ENCODE data around the gene EFCAB6. TPM values are rescaled to one million over a fixed set of nuclear protein-coding genes. Genes with fewer than 3 reads are reported as not detected.

EFCAB6 gene
- polyA plus RNA-seq, 2 of the 4 experiments (the other 2 are of a cell fraction), result 0.46 to 1.2 TPM

- Histone ChIP-seq H3K4me1 (no peaks in the 10 kb centered on the region), H3K4me2 (no peak overlapping the region), H3K27ac (no peak overlapping the region), H3K4me3 (no peak overlapping the region), H3K9me3 (no peaks in the 10 kb centered on the region)
- TF ChIP-seq POLR2A (IDR thresholded peaks at IDR 0.05; ENCODE audit: low read length) (no peak), NPAS2 (CRISPR knock-in tag; IDR thresholded peaks at IDR 0.05; ENCODE audit: borderline replicate concordance) (no peak), EP300 (IDR thresholded peaks at IDR 0.05) (no peak), TFCP2L1 (CRISPR knock-in tag; IDR thresholded peaks at IDR 0.05) (no peak), RCOR1 (IDR thresholded peaks at IDR 0.05; ENCODE audit: low read depth, low read length) (no peak), POLR2AphosphoS2 (conservative IDR thresholded peaks at IDR 0.05; ENCODE audit: low read length) (no peak), KDM5A (IDR thresholded peaks at IDR 0.05) (no peak)
- FAIRE-seq (no peak), DNase-seq (ENCODE audit: low read depth in 1 of 2, low spot score in 1 of 2) (no peak), ATAC-seq (no peak)
- WGBS (ENCODE audit: missing lambda C conversion rate), result 70% methylated on average over 11 of the region's 11 CpGs
- ChIA-PET POLR2A (no interaction called here), CTCF (interaction anchor here (0.5 to 1.4 kb wide), 5 partner anchors 20 to 903 kb away, joined by 3 to 4 read pairs (median 3); no protein-coding TSS in a partner anchor)
These were observed 34.9 kb upstream of the EFCAB6 start for GRCh38 chr22:43846966-43847365.

DNA sequence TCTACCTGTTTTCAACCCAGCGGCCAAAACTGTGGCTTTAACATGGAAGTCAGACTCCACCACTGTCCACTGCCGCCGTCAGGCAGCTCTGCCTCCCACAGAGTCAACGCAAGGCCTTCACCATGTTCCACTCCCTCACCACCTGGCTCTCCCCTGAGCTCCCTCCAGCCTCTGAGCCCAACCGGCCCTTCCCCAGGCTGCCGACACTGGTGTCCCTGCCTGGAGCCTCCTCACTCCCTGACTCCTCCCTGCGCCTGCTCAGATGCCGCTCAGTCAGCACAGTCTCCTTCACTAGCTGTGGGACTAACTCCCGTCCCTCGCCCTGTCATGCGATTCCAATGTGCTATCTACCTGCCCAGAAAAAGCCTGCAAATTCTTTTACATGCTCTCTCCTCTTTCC is 33.9 kb upstream of the EFCAB6 start:
- no peak overlapping the region for H3K4me3 ChIP-seq
- FAIRE-seq (no peak), DNase-seq (ENCODE audit: low read depth in 1 of 2, low spot score in 1 of 2) (no peak), ATAC-seq (no peak)
- no peak for TF ChIP-seq CBX8 (IDR thresholded peaks at IDR 0.05)
- no peak for TF ChIP-seq RAD21 (conservative IDR thresholded peaks at IDR 0.05 in 1 of 2, IDR thresholded peaks at IDR 0.05 in 1 of 2)
- no peak for TF ChIP-seq ELK1 (IDR thresholded peaks at IDR 0.05; ENCODE audit: low read depth, low read length)
- no peak for TF ChIP-seq RNF2 (IDR thresholded peaks at IDR 0.05; ENCODE audit: borderline replicate concordance, low read depth)
- no peak for TF ChIP-seq HES2 (IDR thresholded peaks at IDR 0.05)
- no peak for TF ChIP-seq ZSCAN20 (CRISPR knock-in tag; IDR thresholded peaks at IDR 0.05)
- TF ChIP-seq HMGXB4 (CRISPR knock-in tag; IDR thresholded peaks at IDR 0.05; ENCODE audit: borderline replicate concordance), result no peak
- no peak for TF ChIP-seq FOSB (CRISPR knock-in tag; IDR thresholded peaks at IDR 0.05)
- TF ChIP-seq MYC (IDR thresholded peaks at IDR 0.05; ENCODE audit: borderline replicate concordance, low read length), result no peak
- TF ChIP-seq RARB (CRISPR knock-in tag; IDR thresholded peaks at IDR 0.05), result no peak
- TF ChIP-seq PBX3 (IDR thresholded peaks at IDR 0.05), result no peak
- no peak for TF ChIP-seq POLR2AphosphoS2 (conservative IDR thresholded peaks at IDR 0.05; ENCODE audit: low read length)
- TF ChIP-seq SMC3 (IDR thresholded peaks at IDR 0.05), result no peak
- no peak for TF ChIP-seq KDM5A (IDR thresholded peaks at IDR 0.05)
- no peak for TF ChIP-seq BCL3 (IDR thresholded peaks at IDR 0.05)
- no peak for TF ChIP-seq JUNB (IDR thresholded peaks at IDR 0.05)
- no peak for TF ChIP-seq HDAC2 (IDR thresholded peaks at IDR 0.05)
- no peak overlapping the region for H3K4me2 ChIP-seq
- ChIA-PET POLR2A (no interaction called here), CTCF (interaction anchor here (1.0 to 1.3 kb wide), 2 partner anchors 20 to 460 kb away, joined by 3 read pairs; no protein-coding TSS in a partner anchor)
- no peaks in the 10 kb centered on the region for H3K9me3 ChIP-seq
- 74% methylated on average over 11 of the region's 11 CpGs for WGBS (ENCODE audit: missing lambda C conversion rate)
- no peaks in the 10 kb centered on the region for H3K4me1 ChIP-seq
- H3K27ac ChIP-seq, result no peak overlapping the region
